Activated CD8-positive, alpha-beta memory T cell treated with anti-CD3 and anti-CD28 coated beads, Interleukin-2, amount 50 U/mL, for 1 hour (primary cell): ENCODE data around the gene NCDN.
A peak's percentile ranks its signal among the peaks of the same experiment; 100 is the strongest.

Source experiments
- DNase-seq: peaks from one replicate; pipeline ENCODE4 v3.0.0-alpha.2; 2020; ENCODE audit errors: extremely low read depth

NCDN gene, protein sequence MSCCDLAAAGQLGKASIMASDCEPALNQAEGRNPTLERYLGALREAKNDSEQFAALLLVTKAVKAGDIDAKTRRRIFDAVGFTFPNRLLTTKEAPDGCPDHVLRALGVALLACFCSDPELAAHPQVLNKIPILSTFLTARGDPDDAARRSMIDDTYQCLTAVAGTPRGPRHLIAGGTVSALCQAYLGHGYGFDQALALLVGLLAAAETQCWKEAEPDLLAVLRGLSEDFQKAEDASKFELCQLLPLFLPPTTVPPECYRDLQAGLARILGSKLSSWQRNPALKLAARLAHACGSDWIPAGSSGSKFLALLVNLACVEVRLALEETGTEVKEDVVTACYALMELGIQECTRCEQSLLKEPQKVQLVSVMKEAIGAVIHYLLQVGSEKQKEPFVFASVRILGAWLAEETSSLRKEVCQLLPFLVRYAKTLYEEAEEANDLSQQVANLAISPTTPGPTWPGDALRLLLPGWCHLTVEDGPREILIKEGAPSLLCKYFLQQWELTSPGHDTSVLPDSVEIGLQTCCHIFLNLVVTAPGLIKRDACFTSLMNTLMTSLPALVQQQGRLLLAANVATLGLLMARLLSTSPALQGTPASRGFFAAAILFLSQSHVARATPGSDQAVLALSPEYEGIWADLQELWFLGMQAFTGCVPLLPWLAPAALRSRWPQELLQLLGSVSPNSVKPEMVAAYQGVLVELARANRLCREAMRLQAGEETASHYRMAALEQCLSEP

GRCh38 chr1:35557611-35558373 is at the start of gene NCDN:
TSS of gene NCDN (plus strand) at chr1:35557799. CDS start at chr1:35558191, 392 bp downstream.
- peak; percentile 85 for DNase-seq

GRCh38 chr1:35507947-35508346 is 49.7 kb upstream of the NCDN start:
- no peak for DNase-seq

DNA sequence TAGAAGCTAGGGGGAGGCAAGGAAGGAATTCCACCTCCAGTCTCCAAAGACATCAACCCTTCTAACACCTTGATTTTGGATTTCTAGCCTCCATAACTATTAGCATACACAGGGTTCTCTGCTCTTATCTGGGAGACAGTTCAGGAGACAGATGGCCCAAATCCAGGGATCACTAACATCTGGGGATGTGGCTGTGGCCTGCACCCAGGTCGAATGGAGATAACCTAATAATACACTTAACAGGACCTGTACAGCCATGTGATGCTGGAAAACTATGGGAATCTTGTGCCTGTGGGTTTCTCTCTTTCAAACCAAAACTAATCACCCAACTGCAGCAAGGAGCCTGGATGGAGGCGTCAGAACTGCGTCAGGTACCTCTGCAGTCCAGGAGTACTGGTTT is 48.0 kb upstream of the NCDN start:
- no peak for DNase-seq

DNA sequence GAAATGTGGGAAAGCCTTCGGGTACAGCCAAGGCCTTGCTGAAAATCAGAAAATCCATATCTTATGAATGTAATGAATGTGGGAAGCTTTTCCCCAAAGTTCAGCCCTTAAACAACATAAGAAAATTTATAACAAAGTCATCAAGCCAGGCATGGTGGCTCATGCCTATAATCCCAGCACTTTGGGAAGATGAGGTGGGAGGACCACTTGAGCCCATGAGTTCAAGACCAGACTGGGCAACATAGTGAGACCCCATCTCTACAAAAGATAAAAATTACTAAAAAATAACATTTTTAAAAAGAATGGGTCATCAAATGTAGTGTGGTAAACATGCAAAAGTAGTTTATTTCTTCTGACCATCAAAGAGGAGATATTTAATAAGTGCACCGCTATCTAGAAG is 46.3 kb upstream of the NCDN start:
- DNase-seq, result no peak

DNA sequence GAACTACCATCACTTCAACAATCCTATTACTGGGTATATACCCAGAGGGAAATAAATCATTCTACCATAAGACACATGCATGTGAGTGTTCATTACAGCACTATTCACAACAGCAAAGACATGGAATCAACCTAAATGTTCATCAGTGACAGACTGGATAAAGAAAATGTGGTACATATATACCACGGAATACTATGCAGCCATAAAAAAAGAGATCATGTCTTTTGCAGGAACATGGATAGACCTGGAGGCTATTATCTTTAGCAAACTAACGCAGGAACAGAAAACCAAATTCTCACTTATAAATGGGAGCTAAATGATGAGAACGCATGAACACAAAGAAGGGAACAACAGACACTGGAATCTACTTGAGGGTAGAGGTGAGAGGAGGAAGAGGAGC is 39.4 kb upstream of the NCDN start:
- no peak for DNase-seq

DNA sequence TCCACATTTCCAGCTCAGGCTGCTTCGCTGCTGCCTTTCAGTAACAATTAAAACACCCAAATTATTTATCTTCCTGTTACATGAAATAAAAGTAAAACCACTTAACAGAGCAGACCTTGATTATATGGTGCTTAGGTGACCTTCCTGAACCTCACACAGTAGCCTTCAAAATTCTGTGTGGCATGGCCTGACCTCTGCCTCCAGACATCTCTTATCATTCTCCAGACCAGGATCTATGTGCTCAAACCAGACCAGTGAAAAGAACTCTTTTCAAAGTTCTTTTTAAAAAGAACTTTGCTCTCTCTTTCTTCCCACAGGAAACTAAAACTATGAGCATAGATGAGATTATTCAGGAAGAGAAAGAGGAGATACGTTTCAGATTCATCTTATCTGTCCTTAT is 38.2 kb upstream of the NCDN start:
- no peak for DNase-seq

- no peak for DNase-seq
Measured at GRCh38 chr1:35524106-35524505, 33.5 kb upstream of the NCDN start.

DNA sequence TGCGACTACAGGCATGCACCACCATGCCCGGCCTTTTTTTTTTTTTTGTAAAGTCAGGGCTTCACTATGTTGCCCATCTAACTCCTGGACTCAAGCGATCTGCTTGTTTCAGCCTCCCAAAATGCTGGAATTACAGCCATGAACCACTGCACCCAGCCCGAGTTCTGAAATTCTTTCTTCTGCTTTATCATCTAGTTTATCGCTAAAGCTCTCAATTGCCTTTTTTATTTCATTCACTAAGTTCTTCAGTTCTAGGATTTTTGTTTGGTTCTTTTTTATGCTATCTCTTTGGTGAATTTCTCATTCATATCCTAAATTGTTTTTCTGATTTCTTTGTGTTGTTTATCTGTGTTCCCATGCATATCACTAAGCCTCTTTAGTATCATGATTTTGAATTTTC is 27.4 kb upstream of the NCDN start:
- no peak for DNase-seq

DNA sequence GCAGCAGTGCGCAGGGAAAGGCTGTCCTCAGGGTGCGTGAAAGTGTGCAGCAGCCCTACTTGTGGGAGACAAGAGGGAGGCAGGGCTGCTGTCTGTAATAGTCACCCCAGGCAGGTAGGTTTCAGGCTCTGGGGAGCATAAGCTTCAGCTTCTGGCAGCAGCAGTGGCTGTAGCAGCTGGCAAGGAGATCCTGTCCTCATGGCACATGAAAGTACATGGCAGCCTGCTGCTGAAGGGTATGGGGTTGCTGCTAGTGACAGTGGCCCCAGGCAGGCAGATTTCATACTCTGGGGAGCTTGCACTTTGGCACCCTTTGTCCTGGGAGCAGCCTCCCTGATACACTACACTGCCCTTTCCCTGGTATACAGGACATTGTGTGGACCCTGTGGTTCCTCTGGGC is 26.7 kb upstream of the NCDN start:
- no peak for DNase-seq

DNA sequence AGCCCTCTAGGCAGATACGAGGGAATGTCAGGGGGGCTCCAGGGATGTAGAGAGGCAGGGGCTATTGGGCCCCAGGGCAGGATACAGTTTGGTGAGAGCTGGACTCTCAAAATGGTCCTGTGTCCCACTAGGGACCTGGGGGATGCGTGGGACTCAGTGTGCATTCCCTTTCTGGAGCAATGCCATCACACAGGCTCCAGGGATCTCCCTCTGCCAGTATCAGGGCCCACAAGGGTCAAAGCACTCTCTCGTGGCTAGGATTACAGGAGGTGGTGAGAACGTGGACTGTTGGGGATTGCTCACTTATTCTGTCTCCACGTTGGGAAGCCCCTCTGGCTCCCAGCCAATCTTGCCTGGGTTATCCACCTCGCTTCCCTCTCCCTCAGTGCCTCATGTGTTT is 26.2 kb upstream of the NCDN start:
- DNase-seq, result no peak

- DNase-seq, result no peak
Measured at GRCh38 chr1:35532497-35533223, 24.9 kb upstream of the NCDN start.

GRCh38 chr1:35533586-35533985 is 24.0 kb upstream of the NCDN start:
- DNase-seq, result no peak

DNA sequence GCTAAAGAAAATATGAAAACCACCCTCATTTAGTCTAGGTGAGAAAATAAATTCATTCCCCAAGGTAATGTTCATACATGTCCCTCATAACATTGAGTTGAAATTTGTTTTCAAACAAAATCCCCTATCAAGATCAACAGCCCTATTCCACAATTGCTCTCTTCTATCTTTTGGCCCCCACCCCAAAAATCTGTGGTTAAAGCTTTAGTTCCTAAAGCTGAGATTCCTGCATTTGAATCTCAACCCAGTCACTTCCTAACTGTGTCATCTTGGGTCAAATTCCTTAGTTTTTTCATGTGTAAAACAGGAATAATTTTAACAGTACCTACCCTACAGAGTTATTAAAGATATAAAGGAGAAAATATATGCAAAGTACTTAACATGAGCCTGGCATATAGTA is 22.4 kb upstream of the NCDN start:
- no peak for DNase-seq

- DNase-seq, result no peak
Measured at GRCh38 chr1:35536556-35537162, 20.9 kb upstream of the NCDN start.

DNA sequence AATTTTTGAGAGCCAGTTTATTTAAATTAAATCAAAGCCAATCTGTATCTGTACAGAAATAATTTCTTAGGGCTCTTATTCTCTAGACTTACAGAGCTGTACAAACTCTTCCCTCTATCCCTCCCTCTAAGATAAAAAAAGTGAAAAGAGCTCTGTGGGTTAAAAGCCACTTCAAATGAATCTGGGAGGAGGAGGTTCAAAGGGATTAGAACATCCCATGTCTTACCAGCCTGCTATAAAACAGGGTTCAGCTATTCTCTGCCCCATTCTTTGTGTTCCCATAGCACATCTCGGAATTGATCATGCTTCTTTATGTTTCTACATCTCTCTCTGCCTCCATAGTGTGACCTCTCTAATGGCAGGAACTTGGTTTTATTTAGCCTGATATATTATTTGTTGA is 19.8 kb upstream of the NCDN start:
- no peak for DNase-seq

DNA sequence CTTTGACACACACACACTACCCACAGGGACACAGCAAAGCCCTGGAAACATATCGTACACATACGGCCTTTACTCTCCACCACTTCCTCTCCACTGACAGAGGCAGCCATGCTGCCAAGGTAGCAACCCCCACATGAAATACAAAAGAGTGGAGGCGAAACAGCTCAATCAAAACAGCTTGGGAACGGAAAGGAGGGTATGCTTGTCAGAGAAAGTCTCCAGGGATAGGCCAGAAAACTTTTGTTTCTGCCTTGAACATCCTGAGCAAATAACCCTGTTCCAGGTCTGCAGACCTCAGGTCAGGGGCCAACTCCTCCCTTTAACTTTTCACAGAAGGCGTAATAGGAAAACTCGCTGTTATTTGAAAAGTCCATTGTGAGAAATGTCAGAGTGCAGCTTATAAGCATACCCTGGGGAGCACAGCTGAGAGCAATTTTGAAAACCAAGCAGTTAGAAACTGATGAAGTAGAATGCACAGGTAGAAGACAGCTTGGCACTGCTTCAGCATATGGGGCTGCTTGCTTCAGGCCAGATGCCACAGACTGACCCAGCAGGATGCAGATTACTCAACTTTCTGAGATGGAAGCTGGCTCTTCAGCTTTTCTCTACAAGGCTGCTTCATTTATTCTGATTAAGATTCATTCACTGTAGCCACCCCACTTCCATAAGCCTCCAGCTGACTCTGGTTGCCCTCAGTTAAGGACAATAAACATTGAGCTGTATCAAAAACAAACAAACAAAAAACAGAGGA is 18.4 kb upstream of the NCDN start:
- DNase-seq, result no peak

- no peak for DNase-seq
Measured at GRCh38 chr1:35539824-35540261, 17.8 kb upstream of the NCDN start.

DNA sequence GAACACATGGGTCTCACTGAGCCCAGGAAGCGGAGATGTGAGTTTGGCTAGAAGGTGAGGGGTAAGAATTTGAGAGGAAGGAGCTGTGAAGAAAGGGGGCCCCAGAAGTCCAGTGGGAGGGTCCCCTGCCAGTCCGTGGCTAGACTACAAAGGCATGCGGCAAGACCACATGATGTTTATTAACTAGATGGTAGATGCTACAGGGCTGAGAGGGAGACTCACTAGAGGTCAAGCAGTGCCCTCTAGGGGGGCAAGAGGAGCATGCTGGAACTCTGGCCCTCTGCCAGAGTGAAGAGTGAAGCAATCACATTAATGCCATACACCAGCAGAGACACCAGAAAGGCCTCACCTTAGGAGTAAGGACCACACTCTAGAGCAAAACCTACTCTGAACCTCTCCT is 12.6 kb upstream of the NCDN start:
- DNase-seq, result no peak

DNA sequence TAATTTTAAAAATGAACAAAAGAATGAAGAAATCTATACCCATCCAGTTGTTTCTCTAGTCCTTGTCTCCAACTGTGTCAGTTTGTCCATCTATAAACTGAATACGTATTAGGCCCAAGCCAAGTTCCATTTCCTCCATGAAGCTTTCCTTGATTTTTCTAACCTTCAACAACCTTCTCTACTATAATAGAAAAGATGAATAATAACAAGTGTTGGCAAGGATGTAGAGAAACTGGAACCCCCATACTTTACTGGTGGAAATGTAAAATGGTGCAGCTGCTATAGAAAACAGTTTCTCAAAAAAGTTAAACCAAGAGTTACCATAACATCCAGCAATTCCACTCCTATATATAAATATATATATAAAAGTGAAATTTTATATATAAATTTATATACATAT is 11.0 kb upstream of the NCDN start:
- no peak for DNase-seq

GRCh38 chr1:35553851-35554250 is 3.7 kb upstream of the NCDN start:
- no peak for DNase-seq
